ENCODE measurements around the gene RUSC1.
A peak's percentile ranks its signal among the peaks of the same experiment; 100 is the strongest.

RUSC1 gene

GRCh38 chr1:155296661-155297060, 24.0 kb upstream of the RUSC1 start:
- DNase-seq, result no peak

- DNase-seq, result no peak
Measured at GRCh38 chr1:155297384-155297783, 23.3 kb upstream of the RUSC1 start.

GRCh38 chr1:155300024-155300423, 20.7 kb upstream of the RUSC1 start:
- DNase-seq, result no peak

- DNase-seq, result no peak
Measured at GRCh38 chr1:155300553-155301329, 20.0 kb upstream of the RUSC1 start.

- no peak for DNase-seq
Measured at GRCh38 chr1:155301342-155301841, 19.3 kb upstream of the RUSC1 start, which contains the start of gene PKLR. Gene PKLR, minus strand, starts transcription at chr1:155301438. Its CDS starts 43 bp downstream, at chr1:155301395.

GRCh38 chr1:155304558-155305063, 16.1 kb upstream of the RUSC1 start:
- no peak for DNase-seq

- no peak for DNase-seq
Measured at GRCh38 chr1:155305881-155306391, 14.8 kb upstream of the RUSC1 start.

- DNase-seq, result peak; percentile 45
Measured at GRCh38 chr1:155307247-155307740, 13.4 kb upstream of the RUSC1 start.

GRCh38 chr1:155308493-155309422, 11.9 kb upstream of the RUSC1 start, which contains the start of gene FDPS:
Gene FDPS, plus strand, starts transcription at chr1:155308866. Its CDS starts 924 bp downstream, at chr1:155309790.
- DNase-seq, result peak; percentile 100

- DNase-seq, result no peak
Measured at GRCh38 chr1:155309423-155310021, 11.2 kb upstream of the RUSC1 start.

- no peak for DNase-seq
Measured at GRCh38 chr1:155313261-155313660, 7.4 kb upstream of the RUSC1 start.

- DNase-seq, result no peak
Measured at GRCh38 chr1:155316922-155317321, 3.8 kb upstream of the RUSC1 start.

- DNase-seq, result no peak
Measured at GRCh38 chr1:155318082-155318481, 2.6 kb upstream of the RUSC1 start.

- DNase-seq, result no peak
Measured at GRCh38 chr1:155319536-155319935, 1.2 kb upstream of the RUSC1 start.

- DNase-seq, result no peak
Measured at GRCh38 chr1:155320252-155320651, 442 bp upstream of the RUSC1 start.

GRCh38 chr1:155321639-155322503, 1.2 kb downstream of the RUSC1 start:
- DNase-seq, result no peak

GRCh38 chr1:155322571-155322952, 1.9 kb downstream of the RUSC1 start:
- DNase-seq, result peak; percentile 13

GRCh38 chr1:155322953-155323728, 2.4 kb downstream of the RUSC1 start:
- peak; percentile 84 for DNase-seq

GRCh38 chr1:155323729-155324036, 3.0 kb downstream of the RUSC1 start:
- peak; percentile 54 for DNase-seq

GRCh38 chr1:155324037-155324716, 3.5 kb downstream of the RUSC1 start:
- peak; percentile 91 for DNase-seq

All from NCI-H1092 treated with DMSO at 0.1 percent for 48 hours (cell line).